Neural cell (in vitro differentiated cells): ENCODE data around the gene DPAGT1.

Source experiments
- EP300 ChIP-seq: fragments of 450-650 bp; conservative IDR thresholded peaks from 2 replicates; pipeline ENCODE4 v1.6.1; 2014; ENCODE audit warnings: antibody characterized with exemption, mild to moderate bottlenecking, moderate library complexity; ENCODE audit not compliant: poor library complexity, severe bottlenecking
- EZH2 ChIP-seq: fragments of 200-600, 300-800 bp; shearing (Covaris generic), sonication (generic); IDR thresholded peaks from 2 replicates; pipeline ENCODE4 v1.6.1; 2014; ENCODE audit warnings: antibody characterized with exemption, low read length, borderline replicate concordance, mild to moderate bottlenecking; ENCODE audit not compliant: insufficient read depth, poor library complexity, severe bottlenecking
- POLR2AphosphoS5 ChIP-seq: IDR thresholded peaks from 2 replicates; pipeline ENCODE4 v1.6.1; 2012
- RAD21 ChIP-seq: fragments of 450-650 bp; conservative IDR thresholded peaks from 2 replicates; pipeline ENCODE4 v1.6.1; 2014; ENCODE audit warnings: antibody characterized with exemption, mild to moderate bottlenecking, moderate library complexity
- TAF1 ChIP-seq: IDR thresholded peaks from 2 replicates; pipeline ENCODE4 v1.6.1; 2012; ENCODE audit warnings: low read depth
- TF ChIP-seq, protein P1 (sequence below): fragments of 450-650 bp; IDR thresholded peaks from 2 replicates; pipeline ENCODE4 v1.5.1; 2014; ENCODE audit warnings: antibody characterized with exemption, mild to moderate bottlenecking, moderate library complexity; ENCODE audit not compliant: poor library complexity, severe bottlenecking
- TF ChIP-seq, protein P2 (sequence below): IDR thresholded peaks from 2 replicates; pipeline ENCODE4 v1.6.1; 2012; ENCODE audit warnings: borderline replicate concordance

DNA sequence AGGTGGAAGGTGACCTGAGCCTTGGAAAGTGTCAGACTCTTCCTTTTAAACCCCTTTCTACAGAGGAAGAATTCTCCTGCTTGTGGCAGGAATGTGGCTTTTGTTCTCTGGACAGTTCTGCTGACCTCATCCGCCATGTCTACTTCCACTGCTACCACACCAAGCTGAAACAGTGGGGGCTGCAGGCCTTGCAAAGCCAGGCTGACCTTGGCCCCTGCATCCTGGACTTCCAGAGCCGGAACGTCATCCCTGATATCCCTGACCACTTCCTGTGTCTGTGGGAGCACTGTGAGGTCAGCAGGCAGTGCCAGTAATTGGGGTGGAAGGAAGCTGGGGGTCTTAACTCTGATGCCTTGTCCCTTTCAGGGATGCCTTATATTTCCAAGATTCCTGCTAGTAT is 29.0 kb upstream of the DPAGT1 start:
- TF ChIP-seq POLR2AphosphoS5 (no peak), EZH2 (no peak), RAD21 (no peak), EP300 (no peak), TAF1 (no peak)
- TF ChIP-seq, protein P1, sequence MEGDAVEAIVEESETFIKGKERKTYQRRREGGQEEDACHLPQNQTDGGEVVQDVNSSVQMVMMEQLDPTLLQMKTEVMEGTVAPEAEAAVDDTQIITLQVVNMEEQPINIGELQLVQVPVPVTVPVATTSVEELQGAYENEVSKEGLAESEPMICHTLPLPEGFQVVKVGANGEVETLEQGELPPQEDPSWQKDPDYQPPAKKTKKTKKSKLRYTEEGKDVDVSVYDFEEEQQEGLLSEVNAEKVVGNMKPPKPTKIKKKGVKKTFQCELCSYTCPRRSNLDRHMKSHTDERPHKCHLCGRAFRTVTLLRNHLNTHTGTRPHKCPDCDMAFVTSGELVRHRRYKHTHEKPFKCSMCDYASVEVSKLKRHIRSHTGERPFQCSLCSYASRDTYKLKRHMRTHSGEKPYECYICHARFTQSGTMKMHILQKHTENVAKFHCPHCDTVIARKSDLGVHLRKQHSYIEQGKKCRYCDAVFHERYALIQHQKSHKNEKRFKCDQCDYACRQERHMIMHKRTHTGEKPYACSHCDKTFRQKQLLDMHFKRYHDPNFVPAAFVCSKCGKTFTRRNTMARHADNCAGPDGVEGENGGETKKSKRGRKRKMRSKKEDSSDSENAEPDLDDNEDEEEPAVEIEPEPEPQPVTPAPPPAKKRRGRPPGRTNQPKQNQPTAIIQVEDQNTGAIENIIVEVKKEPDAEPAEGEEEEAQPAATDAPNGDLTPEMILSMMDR, result no peak
- TF ChIP-seq, protein P2, sequence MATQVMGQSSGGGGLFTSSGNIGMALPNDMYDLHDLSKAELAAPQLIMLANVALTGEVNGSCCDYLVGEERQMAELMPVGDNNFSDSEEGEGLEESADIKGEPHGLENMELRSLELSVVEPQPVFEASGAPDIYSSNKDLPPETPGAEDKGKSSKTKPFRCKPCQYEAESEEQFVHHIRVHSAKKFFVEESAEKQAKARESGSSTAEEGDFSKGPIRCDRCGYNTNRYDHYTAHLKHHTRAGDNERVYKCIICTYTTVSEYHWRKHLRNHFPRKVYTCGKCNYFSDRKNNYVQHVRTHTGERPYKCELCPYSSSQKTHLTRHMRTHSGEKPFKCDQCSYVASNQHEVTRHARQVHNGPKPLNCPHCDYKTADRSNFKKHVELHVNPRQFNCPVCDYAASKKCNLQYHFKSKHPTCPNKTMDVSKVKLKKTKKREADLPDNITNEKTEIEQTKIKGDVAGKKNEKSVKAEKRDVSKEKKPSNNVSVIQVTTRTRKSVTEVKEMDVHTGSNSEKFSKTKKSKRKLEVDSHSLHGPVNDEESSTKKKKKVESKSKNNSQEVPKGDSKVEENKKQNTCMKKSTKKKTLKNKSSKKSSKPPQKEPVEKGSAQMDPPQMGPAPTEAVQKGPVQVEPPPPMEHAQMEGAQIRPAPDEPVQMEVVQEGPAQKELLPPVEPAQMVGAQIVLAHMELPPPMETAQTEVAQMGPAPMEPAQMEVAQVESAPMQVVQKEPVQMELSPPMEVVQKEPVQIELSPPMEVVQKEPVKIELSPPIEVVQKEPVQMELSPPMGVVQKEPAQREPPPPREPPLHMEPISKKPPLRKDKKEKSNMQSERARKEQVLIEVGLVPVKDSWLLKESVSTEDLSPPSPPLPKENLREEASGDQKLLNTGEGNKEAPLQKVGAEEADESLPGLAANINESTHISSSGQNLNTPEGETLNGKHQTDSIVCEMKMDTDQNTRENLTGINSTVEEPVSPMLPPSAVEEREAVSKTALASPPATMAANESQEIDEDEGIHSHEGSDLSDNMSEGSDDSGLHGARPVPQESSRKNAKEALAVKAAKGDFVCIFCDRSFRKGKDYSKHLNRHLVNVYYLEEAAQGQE, result no peak
